NCI-H345 treated with DMSO at 0.1 percent for 48 hours (cell line): ENCODE data around the gene PLD6.
"Not testable (repeated sequence)": the region's sequence is repeated elsewhere in the genome, so short reads cannot be mapped to it uniquely, and the experiment has no call there.

Experiments used
- DNase-seq: peaks from one replicate; lab custom pipeline; 2025; ENCODE audit not compliant: unreplicated experiment; lab: John Stamatoyannopoulos, UW

The PLD6 gene

DNA sequence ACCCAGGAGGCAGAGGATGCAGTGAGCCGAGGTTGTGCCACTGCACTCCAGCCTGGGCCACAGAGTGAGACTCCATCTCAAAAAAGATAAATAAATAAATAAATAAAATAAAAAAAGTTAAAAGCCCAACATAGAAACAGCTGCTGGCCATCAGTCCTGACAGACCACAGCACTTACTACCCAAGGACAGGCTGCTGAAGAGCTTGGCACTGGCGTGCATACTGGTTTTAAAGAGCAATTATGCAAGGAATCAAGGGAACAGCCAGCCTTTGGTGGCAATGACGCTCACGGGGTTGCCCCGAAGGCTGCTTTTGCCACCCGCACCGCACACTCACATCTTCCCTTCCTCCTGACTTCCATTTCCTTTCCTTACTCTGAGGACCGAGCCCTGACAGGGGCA, 4.2 kb downstream of the PLD6 start:
- DNase-seq = no peak

DNA sequence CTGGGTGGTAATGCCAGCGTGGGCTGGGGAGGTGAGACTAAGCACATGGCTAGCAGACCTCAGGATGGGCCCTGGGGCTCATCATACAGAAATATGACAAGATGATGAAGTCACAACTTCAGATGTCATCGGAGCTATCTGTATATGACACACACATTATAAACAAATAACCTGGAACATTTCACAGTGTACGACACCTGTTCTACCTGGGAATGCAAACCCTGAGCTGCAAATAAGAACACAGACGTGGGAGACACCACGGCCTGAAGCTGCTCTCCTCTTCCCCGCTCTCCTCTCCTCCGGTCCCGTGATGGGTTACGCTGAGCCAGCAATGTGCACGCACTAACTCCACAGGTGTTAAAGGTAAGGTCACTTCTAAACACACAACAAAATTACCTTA, 4.9 kb downstream of the PLD6 start:
- no peak for DNase-seq

DNA sequence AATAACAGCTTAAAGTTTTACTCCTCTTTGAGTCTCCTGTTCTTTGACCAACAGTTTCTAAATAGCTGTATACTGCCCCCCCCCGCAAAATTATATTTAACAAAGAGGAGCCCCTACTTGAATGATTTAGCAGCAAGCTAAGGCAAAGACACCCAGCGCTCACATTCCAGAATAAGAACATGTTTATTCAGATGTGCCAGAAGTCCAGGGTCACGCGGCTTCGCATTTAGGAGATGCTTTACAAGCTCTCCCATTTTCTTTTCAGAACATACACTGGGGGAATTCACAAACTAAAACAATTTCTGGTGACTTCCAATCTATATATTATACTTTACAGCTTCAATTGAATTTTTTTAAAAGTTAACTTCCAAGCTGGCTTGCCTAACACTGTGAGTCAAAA, 5.3 kb downstream of the PLD6 start:
- DNase-seq = no peak

DNA sequence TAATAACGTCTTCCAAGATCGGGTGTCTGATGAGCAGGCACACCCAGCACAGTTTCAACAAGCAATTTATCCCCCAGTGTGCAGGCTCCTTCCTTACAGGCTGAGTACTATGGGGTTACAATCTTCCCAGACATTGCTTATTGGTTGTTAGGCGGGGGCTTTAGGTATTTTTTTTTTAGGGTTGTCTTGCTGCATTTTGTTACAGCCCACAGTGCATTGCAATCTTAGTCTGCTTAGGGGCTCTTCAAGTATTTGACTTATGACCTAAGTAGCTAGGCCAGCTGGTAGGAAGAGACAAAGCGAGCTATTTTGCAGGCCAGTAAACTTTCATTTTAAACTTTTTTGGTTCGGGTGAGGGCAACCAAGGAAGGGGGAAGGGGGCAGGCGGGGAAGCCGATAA, 5.8 kb downstream of the PLD6 start:
- no peak for DNase-seq

DNA sequence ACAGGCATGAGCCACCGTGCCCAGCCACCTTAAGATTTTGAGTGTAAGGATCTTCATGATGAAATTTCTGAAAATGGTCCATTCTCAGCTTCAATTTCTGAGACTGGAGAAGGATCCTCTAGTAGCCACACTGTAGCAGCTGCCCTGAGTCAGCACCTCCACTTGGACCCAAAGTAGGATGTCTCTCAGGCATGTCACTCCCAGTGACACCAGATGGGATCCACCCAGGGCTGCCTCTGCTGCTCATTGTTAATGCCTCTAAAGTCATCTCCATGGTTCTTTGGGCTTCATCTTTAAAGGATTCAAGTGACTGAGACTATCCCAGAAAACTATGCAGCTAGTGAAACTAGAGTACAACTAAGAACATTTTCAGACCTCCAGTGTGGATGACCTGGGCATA, 7.9 kb downstream of the PLD6 start:
- no peak for DNase-seq

DNA sequence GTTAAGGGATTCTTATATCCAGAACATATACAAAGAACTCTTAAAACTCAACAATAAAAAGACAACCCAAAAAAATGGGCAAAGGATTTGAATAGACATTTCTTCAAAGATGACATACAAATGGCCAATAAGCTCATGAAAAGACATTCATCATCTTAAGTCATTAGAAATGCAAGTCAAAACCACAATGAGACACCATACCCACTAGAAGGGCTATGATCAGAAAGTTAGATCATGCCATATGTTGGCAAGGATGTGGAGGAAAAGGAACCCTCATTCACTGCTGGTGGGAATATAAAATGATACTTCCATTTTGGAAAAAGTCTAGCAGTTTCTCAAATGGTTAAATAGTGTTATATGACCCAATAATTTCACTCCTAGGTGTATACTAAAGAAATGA, 9.4 kb downstream of the PLD6 start:
- DNase-seq = no peak

DNA sequence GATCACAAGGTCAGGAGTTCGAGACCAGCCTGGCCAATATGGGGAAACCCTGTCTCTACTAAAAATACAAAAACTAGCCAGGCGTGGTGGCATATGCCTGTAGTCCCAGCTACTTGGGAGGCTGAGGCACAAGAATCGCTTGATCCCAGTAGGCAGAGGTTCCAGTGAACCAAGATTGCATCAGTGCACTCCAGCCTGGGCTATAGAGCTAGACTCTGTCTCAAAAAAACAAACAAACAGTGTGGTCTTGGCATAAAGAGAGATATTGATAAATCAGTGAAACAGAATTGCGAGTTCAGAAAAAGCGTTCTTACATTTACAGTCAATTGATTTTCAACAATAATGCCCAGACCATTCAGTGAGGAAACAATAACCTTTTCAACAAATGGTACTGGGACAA, 10.7 kb downstream of the PLD6 start:
- DNase-seq = not testable (repeated sequence)

DNA sequence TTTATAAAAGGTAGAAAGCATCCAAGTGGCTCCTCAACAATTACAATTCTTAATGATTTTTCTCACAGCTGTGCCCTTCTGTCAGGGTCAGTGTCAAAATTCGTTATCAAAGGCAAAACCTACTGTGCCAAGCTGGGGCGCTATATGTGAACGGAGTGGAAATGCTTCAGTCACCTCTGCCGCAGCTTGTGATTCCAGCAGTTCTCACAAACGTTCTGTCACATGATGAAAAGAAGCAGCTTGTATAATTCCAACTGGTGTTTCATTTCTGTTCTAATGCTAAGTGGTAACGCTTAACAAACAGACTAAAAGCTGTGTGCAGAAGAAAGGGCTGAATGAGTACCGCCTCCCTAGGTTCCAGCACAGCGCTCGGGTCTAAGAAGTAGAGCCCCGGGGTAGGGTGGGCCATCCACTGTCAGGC, 14.2 kb downstream of the PLD6 start:
- no peak for DNase-seq

DNA sequence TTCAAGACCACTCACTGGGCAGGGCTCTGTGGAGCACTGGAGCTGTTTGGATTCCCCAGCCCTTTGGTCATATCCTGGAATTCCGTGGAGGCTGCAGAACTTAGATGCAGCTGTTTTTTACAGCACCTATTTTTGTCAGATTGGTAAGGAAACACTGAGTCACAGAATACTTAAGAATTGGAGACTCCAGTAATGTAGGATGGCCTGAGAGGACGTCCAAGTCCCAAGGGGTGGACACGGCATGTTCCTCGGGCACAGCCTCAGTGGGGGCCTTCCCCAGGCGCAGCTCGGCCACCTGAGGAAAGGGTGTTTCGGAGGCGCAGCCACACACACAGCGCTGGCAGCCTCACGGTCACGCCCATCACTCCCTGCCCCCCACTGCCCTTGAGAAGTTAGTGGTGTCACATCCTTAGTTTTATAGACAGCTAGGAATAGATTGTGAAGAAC, 14.8 kb downstream of the PLD6 start:
- DNase-seq = no peak

DNA sequence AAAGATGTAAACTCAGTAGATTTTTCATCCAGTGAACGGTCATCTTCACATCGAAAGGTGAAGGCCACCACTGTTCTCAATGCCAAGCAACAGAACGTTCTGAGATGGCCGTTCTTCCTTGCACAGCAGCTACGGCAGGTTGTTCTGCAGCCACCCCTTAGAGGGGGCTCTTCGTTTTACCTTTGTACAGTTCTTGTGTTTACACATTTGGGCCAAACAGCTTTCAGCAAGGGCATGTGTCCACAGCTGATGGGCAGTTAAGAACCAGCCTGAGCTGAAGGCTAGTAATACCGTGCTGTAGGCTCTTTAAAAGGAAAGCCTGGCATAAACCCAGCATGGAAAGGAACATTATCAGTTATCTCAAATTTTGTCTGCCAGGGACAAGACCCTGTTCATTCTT, 15.9 kb downstream of the PLD6 start:
- no peak for DNase-seq

DNA sequence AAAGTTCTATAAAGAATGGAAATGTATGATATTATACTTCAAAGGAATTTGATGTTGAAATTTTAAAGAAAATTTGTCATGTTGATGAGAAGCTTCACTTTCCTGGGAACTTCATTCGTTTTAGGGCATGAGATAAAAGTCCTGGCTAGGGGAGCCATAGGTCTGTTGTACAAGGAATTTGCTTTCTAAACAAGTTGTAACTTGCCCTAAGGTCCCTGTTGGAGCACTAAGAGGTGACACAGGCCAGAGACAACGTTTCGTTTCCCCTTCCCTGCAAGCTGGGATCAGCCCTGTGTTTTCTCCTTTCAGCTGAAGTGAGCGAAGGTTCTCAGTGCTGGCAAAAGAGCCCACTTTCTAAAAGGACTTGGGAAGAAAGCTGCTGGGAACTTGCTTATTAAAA, 16.6 kb downstream of the PLD6 start:
- DNase-seq = no peak

DNA sequence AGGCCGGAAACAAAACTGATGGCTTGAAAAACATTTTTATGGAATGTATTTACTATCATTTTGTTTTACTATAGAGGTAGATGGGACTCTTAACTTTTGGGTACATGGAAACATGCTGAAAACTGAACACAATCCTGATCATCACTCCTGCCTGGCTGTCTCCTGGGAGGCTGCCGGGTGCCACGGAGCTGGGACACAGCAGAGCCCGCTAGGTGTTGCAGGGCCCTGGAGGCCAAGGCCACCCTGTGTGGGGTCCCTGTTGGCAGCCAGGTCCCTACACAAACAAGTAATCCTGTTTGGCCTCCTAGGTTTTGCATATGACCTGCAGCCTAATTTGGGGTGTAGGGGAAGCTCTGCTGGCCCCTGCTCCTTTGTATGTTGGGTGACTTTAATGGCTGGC, 17.5 kb downstream of the PLD6 start:
- no peak for DNase-seq

DNA sequence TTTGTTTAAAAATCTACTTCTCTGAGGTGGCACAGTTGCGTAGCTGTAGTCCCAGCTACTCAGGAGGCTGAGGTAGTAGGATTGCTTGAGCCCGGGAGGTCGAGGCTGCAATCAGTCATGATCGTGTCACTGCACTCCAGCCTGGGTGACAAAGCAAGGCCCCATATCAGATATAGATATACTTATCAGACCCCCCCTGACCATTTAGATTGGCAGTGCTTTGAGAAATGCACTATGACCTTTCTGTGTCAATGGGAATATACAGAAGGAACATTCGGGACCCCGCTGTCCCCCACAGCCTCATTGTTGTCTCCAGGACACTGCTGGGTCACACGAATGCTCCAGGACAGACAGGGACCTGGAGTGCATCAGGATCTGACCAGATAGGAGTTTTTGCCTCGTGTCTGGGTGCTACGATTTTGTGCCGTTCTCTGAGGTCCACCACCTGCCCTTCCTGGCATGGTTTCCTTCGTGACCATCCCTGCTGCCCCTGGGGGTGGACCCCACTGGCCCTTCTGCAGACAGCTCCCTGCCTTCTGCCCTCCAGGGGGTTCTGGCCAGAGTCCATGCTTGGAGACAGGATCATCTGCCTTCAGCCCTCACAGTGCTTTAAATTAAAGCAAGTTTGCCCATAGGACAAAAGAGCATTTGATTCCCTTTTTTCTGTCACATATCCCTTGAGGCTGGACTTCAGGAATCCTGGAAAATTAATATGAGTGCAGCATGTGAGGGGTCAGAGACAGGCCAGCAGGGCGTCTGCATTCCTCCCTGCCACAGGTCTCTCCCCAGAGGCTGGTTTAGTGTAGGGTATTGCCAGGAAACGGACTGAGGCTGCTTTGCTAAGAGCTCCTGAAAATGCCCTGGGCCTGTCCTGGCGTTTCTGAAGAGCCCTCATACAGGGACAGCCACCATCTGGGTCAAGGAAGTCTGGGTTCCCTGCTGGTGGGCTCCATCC, 19.3 kb downstream of the PLD6 start:
- no peak for DNase-seq

DNA sequence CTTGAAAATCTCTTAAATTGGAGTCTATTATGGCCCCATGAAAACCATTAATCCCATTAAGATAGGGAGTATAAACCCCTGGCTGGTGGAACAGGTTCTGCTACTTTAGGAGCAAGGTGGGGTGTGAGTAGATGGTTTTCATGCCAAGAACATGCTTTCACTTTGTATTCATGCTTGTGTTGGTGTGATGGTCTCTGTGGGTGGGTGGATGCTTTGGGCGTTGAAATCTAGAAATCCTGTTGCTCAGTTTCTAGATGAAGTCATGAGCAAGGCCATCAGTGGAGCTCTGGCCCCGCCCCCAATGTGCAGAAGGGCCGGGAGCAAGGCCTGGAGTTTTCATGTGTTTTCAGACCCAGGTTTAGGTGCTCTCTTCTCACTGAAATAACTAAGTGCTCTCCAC, 20.1 kb downstream of the PLD6 start:
- no peak for DNase-seq

DNA sequence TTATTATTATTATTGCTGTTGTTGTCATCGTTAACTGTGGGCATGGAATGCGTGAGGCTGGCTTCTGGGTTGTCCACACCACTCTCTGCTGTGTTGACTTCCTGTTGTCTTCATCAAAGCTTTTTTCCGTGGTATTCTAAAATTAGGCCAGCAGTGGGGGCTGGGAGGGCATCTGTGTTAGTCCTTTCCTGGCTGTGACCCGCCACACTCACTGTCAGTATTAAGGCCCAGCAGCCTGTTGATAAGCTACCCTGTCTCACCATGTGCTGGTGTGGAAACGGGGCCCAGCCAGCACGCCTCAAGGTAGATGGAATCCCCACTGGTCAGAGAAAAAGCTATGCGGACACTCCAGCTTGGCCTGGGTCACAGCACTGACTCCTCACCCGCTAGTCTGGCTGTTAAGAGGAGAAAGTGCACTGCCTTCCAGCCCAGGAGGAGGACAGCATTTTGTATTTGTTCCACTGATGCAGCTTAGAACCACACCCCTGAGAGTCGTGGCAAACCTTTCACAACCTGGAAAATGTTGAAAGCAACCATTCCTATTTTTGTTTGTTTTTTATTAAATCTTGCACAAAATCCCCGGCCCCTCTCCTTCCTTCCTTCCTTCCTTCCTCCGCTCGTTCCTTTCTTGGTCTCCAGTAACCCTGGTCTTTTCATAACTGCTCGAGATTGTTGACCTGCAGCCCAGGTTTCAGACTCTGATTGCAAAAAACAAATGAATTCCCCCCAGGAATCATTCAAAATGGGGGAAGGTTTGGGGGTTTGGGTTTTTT, 21.0 kb downstream of the PLD6 start:
- not testable (repeated sequence) for DNase-seq

DNA sequence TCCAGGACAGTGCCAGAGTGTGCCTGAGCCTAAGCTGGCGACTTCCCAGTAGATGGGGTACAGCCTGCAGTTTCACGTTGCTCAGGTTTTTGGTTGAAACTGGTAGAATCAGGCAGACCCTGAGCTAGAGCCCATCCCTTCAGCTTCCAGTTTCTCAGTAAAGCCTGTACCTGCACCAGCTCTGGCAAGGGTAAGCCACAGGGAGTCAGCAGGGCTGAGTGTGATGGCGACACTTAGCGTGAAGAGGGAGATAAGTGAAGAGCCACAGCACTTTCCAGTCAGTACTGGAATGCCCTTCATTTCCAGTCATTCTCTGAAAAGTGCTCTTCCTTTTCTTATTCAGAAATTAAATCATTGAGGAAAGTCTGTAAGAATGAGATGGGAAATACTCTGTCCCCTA, 22.4 kb downstream of the PLD6 start:
- DNase-seq = no peak

DNA sequence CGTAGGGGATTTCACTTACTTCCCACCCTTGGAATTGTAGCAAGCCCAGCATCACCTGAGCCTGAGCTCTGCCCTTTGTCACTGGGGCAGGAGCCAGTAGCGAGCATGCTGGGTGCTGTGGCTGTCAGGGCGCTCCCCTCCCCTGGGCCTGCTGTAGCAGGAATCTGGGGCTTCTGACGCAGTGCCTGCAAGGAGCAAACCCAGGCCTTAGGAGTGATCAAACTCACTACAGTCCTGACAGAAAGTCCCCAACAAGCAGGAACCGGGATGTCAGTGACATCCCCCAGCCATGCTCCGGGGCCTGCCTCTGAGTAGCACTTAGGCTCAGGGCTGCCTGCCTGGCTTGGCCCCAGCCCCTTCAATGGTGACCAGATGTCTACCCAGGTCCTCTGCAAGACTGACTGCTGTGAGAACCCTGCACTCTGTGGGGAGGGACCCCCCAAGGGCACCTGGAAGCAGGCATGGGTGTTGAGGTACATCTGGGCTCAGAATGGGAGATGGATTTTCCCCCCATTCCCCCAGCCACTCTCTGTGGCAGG, 23.5 kb downstream of the PLD6 start:
- peak; percentile 9 for DNase-seq

DNA sequence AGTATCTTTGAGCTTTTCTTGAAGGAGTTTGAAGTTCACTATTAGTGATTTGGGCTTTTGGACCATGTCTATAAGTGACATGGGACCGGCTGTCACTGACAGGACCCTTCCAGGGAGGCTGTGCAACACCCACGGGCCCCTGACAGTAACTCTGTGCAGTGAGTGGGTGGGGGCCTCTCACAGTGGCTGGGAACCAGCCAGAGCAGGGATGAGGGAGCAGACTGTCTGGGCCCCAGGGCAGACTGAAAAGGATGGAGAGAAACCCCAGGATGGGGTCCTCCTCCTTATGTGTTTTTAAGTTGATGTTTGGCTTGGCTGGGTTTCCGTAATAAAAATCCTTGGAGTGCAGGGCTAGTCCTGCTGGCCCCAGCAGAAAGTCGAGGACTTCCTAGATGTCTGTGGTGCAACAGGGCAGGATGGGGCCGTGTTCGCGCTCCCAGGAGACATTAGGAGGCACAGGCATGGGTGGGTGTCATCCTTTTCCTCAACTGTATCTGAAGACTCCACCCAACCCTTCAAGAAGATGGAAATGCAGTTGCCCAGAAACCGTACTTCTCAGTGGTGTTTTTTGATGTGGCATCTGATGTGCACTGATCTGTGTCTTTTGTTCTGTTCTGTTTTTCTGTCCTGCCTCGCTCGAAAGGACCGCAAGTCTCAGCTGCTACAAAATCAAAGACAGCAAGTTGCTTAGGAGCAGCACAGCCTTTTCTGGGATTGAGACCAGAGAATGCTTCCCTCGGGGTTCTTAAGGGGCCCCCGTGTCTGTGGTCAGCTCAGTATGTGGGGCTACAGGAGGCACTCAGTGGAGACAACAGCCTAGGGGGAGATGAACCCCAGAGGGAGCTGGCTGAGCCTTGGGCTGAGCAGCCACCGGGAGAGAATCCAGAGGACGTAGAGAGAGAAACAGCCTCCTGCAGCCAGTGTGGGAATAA, 24.2 kb downstream of the PLD6 start:
- DNase-seq = no peak

DNA sequence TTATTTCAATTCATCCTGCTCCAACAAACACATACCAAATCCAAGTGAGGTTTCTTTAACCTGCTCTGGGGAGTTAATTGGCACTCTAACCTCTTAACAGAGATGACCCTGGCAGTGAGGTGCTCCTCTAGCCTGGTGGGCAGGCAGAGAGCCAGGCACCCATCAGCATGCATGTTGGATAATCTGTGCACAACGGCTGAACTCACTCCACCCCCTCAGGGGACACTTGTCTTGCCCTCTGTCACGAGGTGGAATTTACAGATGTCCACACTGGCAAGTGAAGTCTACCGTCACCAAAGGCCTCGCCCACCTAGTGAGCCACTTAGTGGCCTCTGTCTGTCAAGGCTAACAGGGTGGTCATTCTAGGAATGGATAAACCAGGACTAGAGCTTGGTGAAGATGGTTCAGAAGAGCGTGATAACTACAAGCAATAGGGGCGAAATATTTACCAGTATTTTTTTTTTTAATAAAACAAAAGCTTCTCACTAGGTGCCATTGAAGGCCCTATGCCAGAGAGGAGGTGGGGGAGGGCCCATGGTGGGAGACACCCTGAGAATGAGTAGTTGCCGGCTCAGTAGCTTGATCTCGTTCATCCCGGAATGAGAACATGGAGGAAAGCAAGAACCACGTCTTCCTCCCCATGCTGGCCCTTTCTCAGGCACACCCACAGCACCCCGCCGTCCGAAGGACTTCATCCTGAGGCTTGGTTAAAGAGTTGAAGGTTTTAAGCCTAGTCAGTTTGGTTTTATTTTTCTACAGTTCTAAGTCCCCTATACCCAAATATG, 25.2 kb downstream of the PLD6 start:
- no peak for DNase-seq

DNA sequence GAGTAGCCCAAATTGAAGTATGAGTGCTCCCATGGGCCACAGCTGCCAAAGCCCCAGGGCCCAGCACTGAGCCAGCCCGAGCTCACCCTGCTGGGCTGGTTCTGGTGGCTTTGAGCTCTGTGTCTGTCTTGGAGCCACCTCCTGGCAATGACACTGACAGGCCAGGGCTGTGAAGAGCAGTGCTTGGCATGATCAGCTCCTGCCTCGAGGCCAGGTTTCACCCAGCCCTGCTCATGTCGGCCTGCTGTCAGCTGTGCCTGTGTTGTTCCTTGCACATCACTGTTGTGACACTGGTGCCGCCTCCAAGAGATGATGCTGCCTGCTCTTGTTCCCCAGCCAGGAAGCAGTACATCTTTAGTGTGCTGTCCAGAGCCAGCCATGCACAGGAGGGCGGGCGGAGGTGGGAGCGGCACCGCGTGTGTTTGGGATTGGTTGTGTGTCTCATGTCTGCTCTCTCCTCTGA, 26.0 kb downstream of the PLD6 start:
- no peak for DNase-seq
